Stimulated activated memory B cell treated with anti-CD40 and anti-IgM and Interleukin-4, amounts not matched to agents 10 μg/mL and 1 μg/mL and 100 μg/mL, for 72 hours (primary cell): ENCODE measurements around the gene TYMS.

ENCODE experiments used
- ATAC-seq: fragments of 150-1000 bp; cut with Tn5 transposase; 2 replicates; pipeline ENCODE4 v1.10.0; 2021
- H3K27ac Mint-ChIP-seq: one replicate; pipeline ENCODE4 v1.8.0; 2022; ENCODE audit warnings: mild to moderate bottlenecking, mixed read lengths
- H3K27me3 Mint-ChIP-seq: one replicate; pipeline ENCODE4 v1.8.0; 2022; ENCODE audit warnings: mixed read lengths
- H3K36me3 Mint-ChIP-seq: one replicate; pipeline ENCODE4 v1.8.0; 2022; ENCODE audit warnings: mixed read lengths
- H3K4me1 Mint-ChIP-seq: one replicate; pipeline ENCODE4 v1.8.0; 2022; ENCODE audit warnings: mixed read lengths
- H3K4me3 Mint-ChIP-seq: one replicate; pipeline ENCODE4 v1.8.0; 2022; ENCODE audit warnings: mild to moderate bottlenecking, moderate library complexity, mixed read lengths
- H3K9me3 Mint-ChIP-seq: one replicate; pipeline ENCODE4 v1.8.0; 2022; ENCODE audit warnings: mixed read lengths

Gene TYMS

DNA sequence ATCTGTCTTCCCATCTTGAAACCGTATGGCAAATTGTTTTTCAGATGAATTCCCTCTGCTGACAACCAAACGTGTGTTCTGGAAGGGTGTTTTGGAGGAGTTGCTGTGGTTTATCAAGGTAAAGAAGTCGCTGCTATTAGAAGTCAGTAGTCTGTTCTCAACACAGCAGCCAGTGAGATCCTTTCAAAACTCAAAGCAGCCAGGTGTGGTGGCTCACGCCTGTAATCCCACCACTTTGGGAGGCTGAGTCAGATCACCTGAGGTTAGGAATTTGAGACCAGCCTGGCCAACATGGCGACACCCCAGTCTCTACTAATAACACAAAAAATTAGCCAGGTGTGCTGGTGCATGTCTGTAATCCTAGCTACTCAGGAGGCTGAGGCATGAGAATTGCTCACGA is 2.1 kb downstream of the TYMS start:
- Mint-ChIP-seq H3K27ac (no peak overlapping the region), H3K4me3 (no peak overlapping the region), H3K27me3 (peaks cover 32% of the 10 kb centered on the region), H3K4me1 (peaks cover 17% of the 10 kb centered on the region), H3K36me3 (peaks cover 5% of the 10 kb centered on the region), H3K9me3 (peaks cover 3% of the 10 kb centered on the region)
- no peak for ATAC-seq

DNA sequence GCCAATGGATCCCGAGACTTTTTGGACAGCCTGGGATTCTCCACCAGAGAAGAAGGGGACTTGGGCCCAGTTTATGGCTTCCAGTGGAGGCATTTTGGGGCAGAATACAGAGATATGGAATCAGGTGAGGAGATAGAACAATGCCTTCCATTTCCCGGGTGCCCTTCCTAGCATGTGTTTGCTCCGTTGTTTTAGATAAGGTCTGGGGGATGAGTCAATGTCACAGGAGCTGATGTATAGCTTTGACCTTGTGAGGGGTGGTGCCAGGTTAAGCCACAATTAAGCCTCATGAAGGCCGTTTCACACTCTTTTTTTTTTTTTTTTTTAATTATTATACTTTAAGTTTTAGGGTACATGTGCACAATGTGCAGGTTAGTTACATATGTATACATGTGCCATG is 4.7 kb downstream of the TYMS start:
- Mint-ChIP-seq H3K36me3 (peaks cover 11% of the 10 kb centered on the region), H3K27me3 (peaks cover 18% of the 10 kb centered on the region), H3K4me3 (no peak overlapping the region), H3K4me1 (peaks cover 14% of the 10 kb centered on the region), H3K9me3 (peaks cover 8% of the 10 kb centered on the region), H3K27ac (no peak overlapping the region)
- no peak for ATAC-seq

DNA sequence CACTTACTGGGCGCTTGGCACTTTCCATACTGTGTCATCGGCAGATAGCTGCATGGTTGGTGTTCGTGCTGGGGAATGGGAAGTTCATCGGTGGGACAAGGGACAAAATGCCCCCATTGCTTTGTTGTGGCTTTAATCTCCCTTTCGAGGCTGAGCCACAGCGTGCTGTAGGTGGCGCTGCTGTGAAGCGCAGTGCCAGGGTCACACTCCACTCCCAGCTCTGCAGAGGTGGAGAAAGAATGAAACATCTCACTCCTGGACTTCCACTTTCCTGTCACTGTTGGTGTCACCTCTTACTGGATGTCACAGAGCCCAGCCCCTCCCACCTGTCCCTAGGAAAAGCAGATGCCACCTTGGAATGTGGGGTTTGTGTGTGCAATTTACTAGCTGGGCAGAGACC is 8.7 kb downstream of the TYMS start:
- Mint-ChIP-seq H3K4me1 (no peaks in the 10 kb centered on the region), H3K27me3 (no peaks in the 10 kb centered on the region), H3K9me3 (peaks cover 10% of the 10 kb centered on the region), H3K36me3 (peaks cover 30% of the 10 kb centered on the region), H3K4me3 (no peak overlapping the region), H3K27ac (no peak overlapping the region)
- no peak for ATAC-seq

DNA sequence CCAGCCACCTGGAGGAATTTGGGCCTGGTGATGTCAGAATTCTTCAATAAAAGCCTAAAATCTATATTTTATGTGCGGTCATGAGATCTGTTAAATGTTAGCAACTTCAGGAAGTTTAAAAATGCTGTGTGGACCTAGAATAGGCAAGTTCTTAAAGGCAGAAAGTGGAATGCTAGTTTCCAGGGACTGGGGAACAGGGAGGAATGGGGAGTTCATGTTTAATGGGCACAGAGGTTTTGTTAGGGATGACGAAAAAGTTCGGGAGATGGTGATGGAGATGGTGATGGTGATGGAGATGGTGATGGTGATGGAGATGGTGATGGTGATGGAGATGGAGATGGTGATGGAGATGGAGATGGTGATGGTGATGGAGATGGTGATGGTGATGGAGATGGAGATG is 9.2 kb downstream of the TYMS start:
- ATAC-seq, result no peak
- Mint-ChIP-seq H3K4me3 (no peak overlapping the region), H3K36me3 (peaks cover 30% of the 10 kb centered on the region), H3K27ac (no peak overlapping the region), H3K4me1 (no peaks in the 10 kb centered on the region), H3K27me3 (no peaks in the 10 kb centered on the region), H3K9me3 (peaks cover 8% of the 10 kb centered on the region)

DNA sequence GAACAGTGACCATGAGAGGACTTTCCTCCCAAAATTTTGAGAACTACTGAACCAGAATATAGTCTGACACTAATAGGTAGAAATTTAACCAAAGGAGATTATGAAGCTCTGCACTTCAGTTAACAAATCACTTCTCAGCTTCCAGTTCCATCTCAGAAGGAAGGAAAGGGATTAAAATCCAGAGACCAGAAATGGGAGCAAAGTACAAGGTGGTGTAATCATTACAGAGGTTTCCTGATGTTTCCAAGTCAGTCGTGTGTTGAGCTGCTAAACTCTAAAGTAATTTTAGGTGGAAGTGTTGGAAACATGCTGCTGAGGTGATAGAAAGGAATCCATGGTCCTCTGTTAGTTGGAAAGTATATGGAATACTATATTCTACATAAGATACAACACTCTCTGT is 10.8 kb downstream of the TYMS start:
- no peaks in the 10 kb centered on the region for H3K27me3 Mint-ChIP-seq
- H3K27ac Mint-ChIP-seq, result no peak overlapping the region
- no peaks in the 10 kb centered on the region for H3K4me1 Mint-ChIP-seq
- peaks cover 40% of the 10 kb centered on the region for H3K36me3 Mint-ChIP-seq
- H3K4me3 Mint-ChIP-seq, result no peak overlapping the region
- peaks cover 8% of the 10 kb centered on the region for H3K9me3 Mint-ChIP-seq
- no peak for ATAC-seq

DNA sequence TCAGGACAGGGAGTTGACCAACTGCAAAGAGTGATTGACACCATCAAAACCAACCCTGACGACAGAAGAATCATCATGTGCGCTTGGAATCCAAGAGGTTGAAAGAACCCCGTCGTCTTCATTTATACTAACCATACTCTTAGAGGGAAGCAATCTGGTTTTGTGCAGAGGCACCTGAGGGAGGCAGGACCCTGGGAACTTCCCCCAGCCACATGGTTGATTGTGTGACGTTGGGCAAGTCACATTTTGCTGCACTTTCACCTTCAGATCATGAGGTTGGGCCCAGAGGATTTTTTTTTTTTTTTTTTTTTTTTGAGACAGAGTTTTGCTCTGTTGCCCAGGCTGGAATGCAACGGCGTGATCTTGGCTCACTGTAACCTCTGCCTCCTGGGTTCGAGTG is 11.6 kb downstream of the TYMS start:
- Mint-ChIP-seq H3K27me3 (no peaks in the 10 kb centered on the region), H3K4me1 (no peaks in the 10 kb centered on the region), H3K36me3 (peaks cover 40% of the 10 kb centered on the region), H3K4me3 (no peak overlapping the region), H3K9me3 (peaks cover 8% of the 10 kb centered on the region), H3K27ac (no peak overlapping the region)
- no peak for ATAC-seq

DNA sequence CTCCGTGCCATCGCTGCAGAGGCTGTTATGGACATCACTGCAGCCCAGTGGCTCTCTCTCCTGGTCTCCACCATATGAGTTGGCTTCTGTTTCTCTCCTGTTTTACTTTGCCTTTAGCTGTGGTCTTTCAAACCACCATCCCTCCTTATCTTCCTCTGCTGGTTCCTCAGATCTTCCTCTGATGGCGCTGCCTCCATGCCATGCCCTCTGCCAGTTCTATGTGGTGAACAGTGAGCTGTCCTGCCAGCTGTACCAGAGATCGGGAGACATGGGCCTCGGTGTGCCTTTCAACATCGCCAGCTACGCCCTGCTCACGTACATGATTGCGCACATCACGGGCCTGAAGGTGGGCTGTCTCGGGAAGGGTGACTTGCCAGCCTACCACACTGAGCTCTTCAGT is 13.1 kb downstream of the TYMS start:
- Mint-ChIP-seq H3K4me1 (no peaks in the 10 kb centered on the region), H3K36me3 (peaks cover 40% of the 10 kb centered on the region), H3K9me3 (peaks cover 8% of the 10 kb centered on the region), H3K4me3 (no peak overlapping the region), H3K27me3 (no peaks in the 10 kb centered on the region), H3K27ac (no peak overlapping the region)
- no peak for ATAC-seq

DNA sequence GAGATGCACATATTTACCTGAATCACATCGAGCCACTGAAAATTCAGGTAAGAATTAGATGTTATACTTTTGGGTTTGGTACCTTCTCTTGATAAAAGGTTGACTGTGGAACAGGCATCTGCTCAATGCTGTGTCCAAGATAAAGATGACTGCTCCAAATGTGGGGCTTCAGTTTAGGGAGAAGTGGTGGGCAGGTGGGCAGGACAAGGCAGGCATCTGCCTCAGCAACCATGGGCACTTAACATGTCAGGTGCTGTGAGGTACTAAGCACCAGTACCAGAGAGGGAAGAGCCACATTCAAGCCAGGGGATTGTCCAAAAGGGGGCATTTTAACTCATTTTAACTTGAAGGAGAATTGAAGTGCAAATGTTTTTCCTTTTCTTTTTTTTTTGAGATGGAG is 14.0 kb downstream of the TYMS start:
- H3K27me3 Mint-ChIP-seq, result no peaks in the 10 kb centered on the region
- ATAC-seq, result no peak
- no peaks in the 10 kb centered on the region for H3K4me1 Mint-ChIP-seq
- peaks cover 8% of the 10 kb centered on the region for H3K9me3 Mint-ChIP-seq
- no peak overlapping the region for H3K4me3 Mint-ChIP-seq
- no peak overlapping the region for H3K27ac Mint-ChIP-seq
- peaks cover 48% of the 10 kb centered on the region for H3K36me3 Mint-ChIP-seq

DNA sequence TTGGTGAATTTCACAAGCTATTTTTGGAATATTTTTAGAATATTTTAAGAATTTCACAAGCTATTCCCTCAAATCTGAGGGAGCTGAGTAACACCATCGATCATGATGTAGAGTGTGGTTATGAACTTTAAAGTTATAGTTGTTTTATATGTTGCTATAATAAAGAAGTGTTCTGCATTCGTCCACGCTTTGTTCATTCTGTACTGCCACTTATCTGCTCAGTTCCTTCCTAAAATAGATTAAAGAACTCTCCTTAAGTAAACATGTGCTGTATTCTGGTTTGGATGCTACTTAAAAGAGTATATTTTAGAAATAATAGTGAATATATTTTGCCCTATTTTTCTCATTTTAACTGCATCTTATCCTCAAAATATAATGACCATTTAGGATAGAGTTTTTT is 15.9 kb downstream of the TYMS start:
- Mint-ChIP-seq H3K4me1 (no peaks in the 10 kb centered on the region), H3K4me3 (no peak overlapping the region), H3K36me3 (peaks cover 43% of the 10 kb centered on the region), H3K9me3 (no peaks in the 10 kb centered on the region), H3K27ac (no peak overlapping the region), H3K27me3 (no peaks in the 10 kb centered on the region)
- ATAC-seq, result no peak

DNA sequence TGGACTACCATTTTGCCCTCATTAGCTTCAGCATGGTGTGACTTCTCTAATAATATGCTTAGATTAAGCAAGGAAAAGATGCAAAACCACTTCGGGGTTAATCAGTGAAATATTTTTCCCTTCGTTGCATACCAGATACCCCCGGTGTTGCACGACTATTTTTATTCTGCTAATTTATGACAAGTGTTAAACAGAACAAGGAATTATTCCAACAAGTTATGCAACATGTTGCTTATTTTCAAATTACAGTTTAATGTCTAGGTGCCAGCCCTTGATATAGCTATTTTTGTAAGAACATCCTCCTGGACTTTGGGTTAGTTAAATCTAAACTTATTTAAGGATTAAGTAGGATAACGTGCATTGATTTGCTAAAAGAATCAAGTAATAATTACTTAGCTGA is 16.3 kb downstream of the TYMS start:
- no peak overlapping the region for H3K27ac Mint-ChIP-seq
- peaks cover 38% of the 10 kb centered on the region for H3K36me3 Mint-ChIP-seq

DNA sequence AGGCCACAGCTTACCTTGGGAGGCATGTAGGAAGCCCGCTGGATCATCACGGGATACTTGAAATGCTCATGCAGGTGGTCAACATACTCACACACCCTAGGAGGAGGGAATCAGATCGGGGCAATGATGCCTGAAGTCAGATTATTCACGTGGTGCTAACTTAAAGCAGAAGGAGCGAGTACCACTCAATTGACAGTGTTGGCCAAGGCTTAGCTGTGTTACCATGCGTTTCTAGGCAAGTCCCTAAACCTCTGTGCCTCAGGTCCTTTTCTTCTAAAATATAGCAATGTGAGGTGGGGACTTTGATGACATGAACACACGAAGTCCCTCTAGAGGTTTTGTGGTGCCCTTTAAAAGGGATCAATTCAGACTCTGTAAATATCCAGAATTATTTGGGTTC is 17.9 kb downstream of the TYMS start:
- Mint-ChIP-seq H3K9me3 (no peaks in the 10 kb centered on the region), H3K4me1 (no peaks in the 10 kb centered on the region), H3K36me3 (peaks cover 42% of the 10 kb centered on the region), H3K4me3 (no peak overlapping the region), H3K27ac (no peak overlapping the region), H3K27me3 (no peaks in the 10 kb centered on the region)
- no peak for ATAC-seq

More for the DNA sequence above, 16.3 kb downstream of the TYMS start:
- H3K4me3 Mint-ChIP-seq, result no peak overlapping the region
- no peaks in the 10 kb centered on the region for H3K4me1 Mint-ChIP-seq
- ATAC-seq, result no peak
- H3K27me3 Mint-ChIP-seq, result no peaks in the 10 kb centered on the region
- no peaks in the 10 kb centered on the region for H3K9me3 Mint-ChIP-seq

DNA sequence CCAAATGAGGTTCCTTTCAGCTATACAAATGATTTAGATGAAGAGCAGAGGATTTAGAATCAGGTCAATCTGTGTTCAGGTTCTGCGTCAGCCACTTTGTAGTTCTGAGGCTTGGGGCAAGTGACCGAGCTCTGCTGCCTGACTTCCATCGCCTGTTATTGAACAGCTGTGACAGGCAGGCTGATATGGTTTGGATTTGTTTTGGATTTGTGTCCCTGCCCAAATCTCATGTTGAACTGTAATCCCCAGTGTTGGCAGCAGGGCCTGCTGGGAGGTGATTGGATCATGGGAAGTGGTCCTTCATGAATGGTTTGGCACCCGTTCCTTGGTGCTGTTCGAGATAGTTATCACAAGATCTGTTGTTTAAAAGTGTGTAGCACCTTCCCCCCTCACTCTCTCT is 18.6 kb downstream of the TYMS start:
- Mint-ChIP-seq H3K36me3 (peaks cover 37% of the 10 kb centered on the region), H3K27me3 (no peaks in the 10 kb centered on the region)

DNA sequence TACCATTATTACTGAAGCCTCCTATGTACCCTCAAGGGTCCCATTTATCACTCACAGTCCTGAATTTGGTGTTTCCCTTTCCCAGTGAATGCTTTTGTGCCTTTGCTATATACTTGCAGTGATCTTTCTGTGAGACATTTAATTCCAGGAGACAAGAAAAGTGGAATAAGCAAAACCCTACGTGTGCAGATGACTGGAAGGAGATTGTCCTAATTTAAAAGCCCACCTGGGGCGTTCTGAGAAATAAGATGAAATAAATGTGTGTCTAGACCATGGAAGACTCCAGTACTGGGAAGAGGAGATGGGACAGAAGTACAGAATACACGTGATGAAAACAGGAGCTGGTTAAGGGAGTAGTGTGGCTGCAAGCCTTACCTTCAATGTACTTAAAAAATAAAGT is 19.3 kb downstream of the TYMS start:
- H3K4me1 Mint-ChIP-seq, result no peaks in the 10 kb centered on the region
- H3K27ac Mint-ChIP-seq, result no peak overlapping the region
- ATAC-seq, result no peak
- H3K9me3 Mint-ChIP-seq, result no peaks in the 10 kb centered on the region
- peaks cover 37% of the 10 kb centered on the region for H3K36me3 Mint-ChIP-seq
- H3K27me3 Mint-ChIP-seq, result no peaks in the 10 kb centered on the region
- no peak overlapping the region for H3K4me3 Mint-ChIP-seq

More for the DNA sequence above, 18.6 kb downstream of the TYMS start:
- no peak for ATAC-seq
- no peaks in the 10 kb centered on the region for H3K4me1 Mint-ChIP-seq
- H3K27ac Mint-ChIP-seq, result no peak overlapping the region
- no peak overlapping the region for H3K4me3 Mint-ChIP-seq
- no peaks in the 10 kb centered on the region for H3K9me3 Mint-ChIP-seq

DNA sequence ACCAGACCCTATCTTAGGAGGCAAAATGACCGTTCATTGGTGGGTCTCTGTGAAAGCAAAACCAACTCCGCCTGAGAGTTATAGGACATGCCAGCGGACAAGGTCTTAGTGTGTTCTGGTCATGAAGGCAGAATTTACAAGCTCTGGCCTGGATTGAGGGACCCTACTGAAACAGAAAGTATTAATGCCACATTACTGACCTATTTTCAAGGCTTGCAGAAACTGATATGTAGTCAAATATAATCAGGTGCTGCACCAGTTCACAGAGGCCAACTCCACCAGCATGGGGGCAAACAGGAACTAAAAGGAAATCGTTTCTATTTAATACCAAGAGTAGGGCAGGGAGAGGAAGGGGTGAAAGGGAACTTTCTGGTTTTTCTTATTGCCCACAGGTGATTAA is 19.7 kb downstream of the TYMS start:
- Mint-ChIP-seq H3K36me3 (peaks cover 41% of the 10 kb centered on the region), H3K9me3 (no peaks in the 10 kb centered on the region), H3K4me3 (no peak overlapping the region), H3K27me3 (no peaks in the 10 kb centered on the region), H3K27ac (no peak overlapping the region), H3K4me1 (no peaks in the 10 kb centered on the region)
- ATAC-seq, result no peak

DNA sequence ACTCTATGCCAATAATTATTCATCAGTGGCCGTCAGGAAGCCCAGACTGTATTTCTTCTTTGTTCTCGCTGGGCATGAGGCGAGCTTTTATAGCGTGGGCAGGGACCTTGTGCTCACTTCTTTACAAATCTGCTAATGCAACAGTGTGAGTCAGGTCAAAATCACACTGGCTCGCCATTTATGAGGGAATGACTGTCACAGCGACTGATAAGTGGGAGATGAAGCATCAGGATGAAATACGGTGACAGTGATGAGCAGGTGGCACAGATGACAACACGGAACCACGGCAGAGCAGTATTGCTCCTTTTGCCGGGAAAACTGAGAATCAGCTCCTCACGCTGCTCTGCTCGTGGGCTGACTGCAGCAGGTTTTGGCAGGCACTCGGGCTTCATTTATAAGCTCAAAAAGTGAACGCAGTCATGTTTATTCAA is 20.5 kb downstream of the TYMS start:
- H3K27ac Mint-ChIP-seq, result no peak overlapping the region
- no peaks in the 10 kb centered on the region for H3K9me3 Mint-ChIP-seq
- no peaks in the 10 kb centered on the region for H3K4me1 Mint-ChIP-seq
- H3K4me3 Mint-ChIP-seq, result no peak overlapping the region
- ATAC-seq, result no peak
- no peaks in the 10 kb centered on the region for H3K27me3 Mint-ChIP-seq
- peaks cover 33% of the 10 kb centered on the region for H3K36me3 Mint-ChIP-seq

DNA sequence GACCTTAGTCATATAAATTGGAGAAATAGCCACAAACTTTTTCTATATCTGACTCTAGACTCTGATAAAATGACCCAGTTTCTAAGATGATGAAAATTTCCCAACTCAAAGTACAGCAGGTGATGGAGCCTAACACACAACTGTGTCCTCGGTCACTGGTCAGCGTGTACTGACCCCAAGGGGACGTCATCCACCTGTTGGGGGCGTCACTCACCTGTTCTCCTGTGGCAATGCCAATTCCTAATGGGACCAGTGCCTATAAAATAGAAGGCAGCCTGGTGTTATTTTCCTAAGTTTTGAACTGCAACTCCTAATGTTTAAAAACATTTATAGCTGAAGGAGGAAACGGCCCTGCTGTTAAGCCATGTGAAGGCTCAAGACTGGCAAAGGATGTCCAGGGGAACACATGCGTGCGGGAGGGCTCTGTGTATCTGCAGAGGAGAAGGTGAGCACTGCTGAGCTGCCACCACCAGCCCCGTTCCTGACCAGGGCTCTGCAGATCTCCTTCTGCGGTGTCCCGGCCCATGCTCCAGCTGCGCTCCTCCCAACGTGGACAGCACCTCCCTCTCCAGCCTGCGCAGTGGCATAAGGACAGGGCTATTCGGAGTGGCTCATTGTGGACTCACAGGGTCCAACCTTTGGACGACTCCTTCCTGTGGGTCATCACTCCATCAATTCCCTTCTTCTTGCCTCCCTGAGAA is 21.2 kb downstream of the TYMS start:
- H3K4me1 Mint-ChIP-seq, result no peaks in the 10 kb centered on the region
- no peaks in the 10 kb centered on the region for H3K9me3 Mint-ChIP-seq
- no peak overlapping the region for H3K4me3 Mint-ChIP-seq
- peaks cover 33% of the 10 kb centered on the region for H3K36me3 Mint-ChIP-seq
- H3K27ac Mint-ChIP-seq, result no peak overlapping the region
- ATAC-seq, result no peak
- H3K27me3 Mint-ChIP-seq, result no peaks in the 10 kb centered on the region

DNA sequence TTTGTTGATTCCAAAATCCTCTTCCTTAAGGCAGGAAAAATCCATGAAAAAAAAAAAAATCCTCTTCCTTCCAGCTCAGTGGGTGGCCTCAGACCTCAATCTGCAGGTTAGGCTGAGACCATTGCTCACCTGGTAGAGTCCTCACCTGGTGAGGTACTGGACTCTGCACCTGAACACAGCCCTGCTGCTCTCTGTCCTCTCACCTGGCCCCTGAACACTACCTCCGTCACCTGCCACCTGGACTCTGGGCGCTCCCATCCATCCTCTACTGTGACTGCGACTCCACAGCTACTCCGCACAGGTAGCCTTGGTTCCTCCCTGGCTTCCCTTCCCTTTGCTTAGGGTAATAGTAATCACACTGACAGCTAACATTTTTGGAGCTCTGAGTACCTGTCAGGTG is 22.1 kb downstream of the TYMS start:
- no peak overlapping the region for H3K4me3 Mint-ChIP-seq
- no peak overlapping the region for H3K27ac Mint-ChIP-seq
- no peaks in the 10 kb centered on the region for H3K4me1 Mint-ChIP-seq
- no peaks in the 10 kb centered on the region for H3K27me3 Mint-ChIP-seq
- H3K9me3 Mint-ChIP-seq, result no peaks in the 10 kb centered on the region
- H3K36me3 Mint-ChIP-seq, result peaks cover 33% of the 10 kb centered on the region
- no peak for ATAC-seq
